ENCODE data around the gene MTCL1. TPM values are rescaled to one million over a fixed set of nuclear protein-coding genes. Genes with fewer than 3 reads are reported as not detected.

The MTCL1 gene
- total and polyA plus RNA-seq, 12 donors: 0.43 to 12.5 (median 2.1) TPM

GRCh38 chr18:8778824-8779223, 73.5 kb downstream of the MTCL1 start:
- Histone ChIP-seq H3K27ac (no peak overlapping the region), H3K4me3 (no peak overlapping the region), H3K4me1 (replicated peaks in 1 of 2) (no peaks in the 10 kb centered on the region), H3K27me3 (peaks cover 4% of the 10 kb centered on the region), H3K9me3 (replicated peaks in 1 of 3) (no peaks in the 10 kb centered on the region), H3K36me3 (replicated peaks in 1 of 2) (no peaks in the 10 kb centered on the region)
- intact Hi-C loops (cut with DNase I): no loop called here
- 93 to 98% (median 95%) methylated on average over 13 to 16 of the region's 16 CpGs for WGBS, 4 donors
- peak in 1 of 7 donors; percentile 39 for DNase-seq
- no peak for TF ChIP-seq CTCF (IDR thresholded peaks at IDR 0.05)
- no peak for TF ChIP-seq POLR2A (IDR thresholded peaks at IDR 0.05)

DNA sequence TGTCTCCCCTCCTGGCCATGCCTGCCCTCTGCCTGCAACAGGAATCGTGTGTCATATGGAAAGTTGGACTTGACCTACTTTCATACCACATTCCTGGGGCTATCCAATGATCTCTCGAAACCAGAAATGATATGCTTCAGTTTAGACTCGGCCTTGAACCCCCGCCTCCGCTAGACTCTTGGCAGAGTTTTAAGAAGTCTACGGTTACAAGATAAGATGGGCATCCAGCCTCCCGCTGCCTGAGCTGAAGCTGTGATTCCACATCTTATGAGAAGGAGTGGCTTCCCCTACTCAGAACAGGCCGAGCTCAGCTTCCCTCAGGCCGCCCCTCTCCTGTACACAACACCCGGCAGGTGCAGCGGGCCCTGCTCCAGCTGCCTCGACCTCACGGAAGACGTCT, 73.9 kb downstream of the MTCL1 start:
- intact Hi-C loops (cut with DNase I): no loop called here
- Histone ChIP-seq H3K27me3 (peaks cover 4% of the 10 kb centered on the region), H3K9me3 (replicated peaks in 1 of 3) (no peaks in the 10 kb centered on the region), H3K27ac (no peak overlapping the region), H3K4me1 (replicated peaks in 1 of 2) (no peaks in the 10 kb centered on the region), H3K36me3 (replicated peaks in 1 of 2) (no peaks in the 10 kb centered on the region), H3K4me3 (no peak overlapping the region)
- TF ChIP-seq POLR2A (IDR thresholded peaks at IDR 0.05) (no peak), CTCF (IDR thresholded peaks at IDR 0.05) (no peak)
- WGBS, 4 donors: 63 to 76% (median 72%) methylated on average over 12 to 14 of the region's 14 CpGs
- DNase-seq: peak in 5 of 7 donors; percentile 19 to 61 (median 48)

DNA sequence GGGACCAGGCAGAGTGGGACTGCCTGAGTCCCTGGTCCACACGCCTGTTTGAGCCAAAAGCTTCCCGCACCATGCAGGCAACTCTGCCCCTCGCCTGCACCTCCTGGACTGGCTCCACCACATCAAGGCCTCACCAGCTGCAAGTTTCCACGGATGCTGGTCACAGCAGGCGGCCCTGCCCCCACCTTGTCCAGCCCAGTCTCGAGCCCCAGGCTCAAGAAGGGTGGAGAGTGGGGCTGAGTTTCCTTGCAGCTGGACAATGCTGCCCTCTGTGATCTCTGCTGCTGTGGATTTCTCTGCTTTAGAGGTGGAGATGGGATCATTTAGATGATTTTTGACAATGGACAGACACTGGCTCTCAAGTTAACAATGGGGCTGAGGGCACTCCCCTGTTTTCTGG, 74.9 kb downstream of the MTCL1 start:
- WGBS, 4 donors: 82 to 100% (median 87%) methylated on average over 3 to 6 of the region's 6 CpGs
- intact Hi-C loops (cut with DNase I): no loop called here
- Histone ChIP-seq H3K9me3 (replicated peaks in 1 of 3) (no peaks in the 10 kb centered on the region), H3K27me3 (peaks cover 4% of the 10 kb centered on the region), H3K4me1 (replicated peaks in 1 of 2) (no peaks in the 10 kb centered on the region), H3K36me3 (replicated peaks in 1 of 2) (no peaks in the 10 kb centered on the region), H3K4me3 (no peak overlapping the region), H3K27ac (no peak overlapping the region)
- peak in 1 of 7 donors; percentile 48 for DNase-seq
- TF ChIP-seq POLR2A (IDR thresholded peaks at IDR 0.05) (no peak), CTCF (IDR thresholded peaks at IDR 0.05) (no peak)

GRCh38 chr18:8781671-8782070, 76.3 kb downstream of the MTCL1 start:
- intact Hi-C loops (cut with DNase I): no loop called here
- H3K36me3 ChIP-seq (replicated peaks in 1 of 2): no peaks in the 10 kb centered on the region
- WGBS, 4 donors: 73 to 88% (median 82%) methylated on average over 11 to 12 of the region's 12 CpGs
- no peaks in the 10 kb centered on the region for H3K27me3 ChIP-seq
- H3K4me1 ChIP-seq (replicated peaks in 1 of 2): no peaks in the 10 kb centered on the region
- TF ChIP-seq POLR2A (IDR thresholded peaks at IDR 0.05): no peak
- TF ChIP-seq CTCF (IDR thresholded peaks at IDR 0.05): no peak
- no peak overlapping the region for H3K4me3 ChIP-seq
- no peaks in the 10 kb centered on the region for H3K9me3 ChIP-seq (replicated peaks in 1 of 3)
- peak in 1 of 7 donors; percentile 54 for DNase-seq
- H3K27ac ChIP-seq: no peak overlapping the region

All from adrenal gland (tissue), 12 donors.